ENCODE data around the gene POLR2J.
"Not testable (repeated sequence)": the region's sequence is repeated elsewhere in the genome, so short reads cannot be mapped to it uniquely, and the experiment has no call there.

Gene POLR2J

DNA sequence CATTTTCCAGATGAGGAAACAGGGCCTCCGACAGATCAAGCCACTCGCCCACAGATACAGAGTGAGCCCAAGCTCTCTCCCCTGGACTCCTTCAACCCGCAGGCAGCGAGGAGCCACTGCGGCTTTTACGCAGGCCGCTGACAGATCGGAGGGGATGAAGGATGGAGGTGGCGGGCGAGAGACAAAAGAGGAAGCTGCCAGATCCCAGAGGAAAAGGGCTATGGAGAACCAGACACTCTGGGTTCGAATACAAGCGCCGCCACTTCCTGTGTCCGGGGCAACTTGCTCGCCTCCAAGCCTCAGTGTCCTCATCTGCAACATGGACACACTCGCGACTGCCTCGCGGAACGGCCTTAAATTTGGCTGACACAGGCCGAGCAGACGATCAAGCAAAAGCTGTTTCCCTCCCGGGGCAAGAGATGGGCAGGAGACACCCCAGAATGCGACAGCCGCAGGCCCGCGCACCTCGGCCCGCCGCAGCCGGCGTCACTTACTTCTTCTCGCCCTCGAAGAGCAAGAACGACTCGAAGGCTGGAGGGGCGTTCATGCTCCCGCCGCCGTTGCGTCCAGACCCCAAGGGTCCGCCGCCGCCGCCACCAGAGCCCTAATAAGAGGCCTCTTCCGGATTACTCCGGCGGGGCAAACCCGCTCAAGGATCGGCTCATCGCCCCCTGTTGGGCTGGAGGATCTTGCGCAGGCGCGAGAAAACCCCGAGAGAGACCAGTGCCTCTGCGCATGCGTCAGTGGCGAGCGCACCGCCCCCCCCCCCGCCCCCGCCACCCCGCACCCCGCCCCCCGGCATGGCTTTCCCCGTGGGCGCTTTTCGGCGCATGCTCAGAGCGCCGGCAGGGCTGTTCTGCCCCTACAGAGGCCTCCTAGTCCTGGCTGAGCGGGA, at the start of gene POLR2J:
TSS of gene POLR2J (minus strand) at position 609 of the 895 bp plus-strand sequence. CDS start at position 547, 62 bp downstream.
- DNase-seq (ENCODE audit: low read depth in 2 of 2): peak; percentile 75 to 82

GRCh38 chr7:102527822-102528793, 49.4 kb upstream of the POLR2J start:
- DNase-seq (ENCODE audit: low read depth in 2 of 2): not testable (repeated sequence)

- DNase-seq (ENCODE audit: low read depth in 2 of 2): not testable (repeated sequence)
Observed at GRCh38 chr7:102527182-102527581, 48.5 kb upstream of the POLR2J start.

DNA sequence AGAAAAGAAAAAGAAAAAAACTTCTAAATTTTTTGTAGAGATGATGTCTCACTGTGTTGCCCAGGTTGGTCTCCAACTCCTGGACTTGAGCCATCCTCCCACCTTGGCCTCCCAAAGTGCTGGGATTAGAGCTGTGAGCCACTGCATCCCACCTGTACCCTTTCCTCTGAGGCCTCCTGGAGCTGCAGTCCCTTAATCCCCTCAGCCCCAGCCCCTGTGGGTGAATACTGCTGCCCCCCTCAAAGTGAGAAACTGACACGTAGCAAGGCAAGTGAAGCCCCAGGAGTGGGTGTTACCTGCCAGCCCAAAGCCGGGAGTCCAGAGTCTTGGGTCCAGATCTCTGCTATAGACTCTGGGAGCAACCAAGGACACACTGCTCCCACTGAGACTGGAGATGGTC, 46.1 kb upstream of the POLR2J start:
- DNase-seq (ENCODE audit: low read depth in 2 of 2): not testable (repeated sequence)

GRCh38 chr7:102520797-102521196, 42.1 kb upstream of the POLR2J start:
- DNase-seq (ENCODE audit: low read depth in 2 of 2): not testable (repeated sequence)

DNA sequence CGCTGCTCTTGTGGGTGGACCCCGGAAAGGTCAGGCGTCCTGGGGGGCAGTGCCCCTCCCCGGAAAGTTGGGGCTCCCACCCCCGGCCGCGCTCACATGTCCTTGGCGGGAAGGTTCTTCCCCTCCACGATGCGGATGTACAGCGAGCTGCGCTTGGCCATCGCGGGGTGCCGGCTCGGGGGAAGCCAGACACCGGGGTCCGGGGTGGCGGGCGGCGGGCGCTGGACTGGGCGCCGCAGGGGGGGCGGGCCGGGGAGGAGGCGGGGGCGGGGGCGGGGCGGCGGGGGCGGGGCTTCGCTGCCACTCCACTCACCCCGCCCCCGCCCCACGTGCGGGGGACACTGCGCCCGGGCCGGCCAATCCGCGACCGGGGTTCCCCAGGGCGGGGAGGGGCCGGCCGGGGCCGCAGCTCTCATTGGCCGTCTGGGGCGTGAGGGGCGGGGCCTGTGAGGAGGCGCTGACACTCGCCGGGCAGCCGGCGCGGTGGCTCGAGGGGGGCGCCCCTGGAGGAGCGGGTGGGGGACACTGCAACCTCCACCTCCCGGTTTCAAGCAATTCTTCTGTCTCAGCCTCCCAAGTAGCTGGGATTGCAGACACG, 38.9 kb upstream of the POLR2J start, which contains the start of gene RASA4B:
TSS of gene RASA4B (minus strand) at position 228 of the 598 bp plus-strand sequence. CDS start at position 161, 67 bp downstream.
- DNase-seq (ENCODE audit: low read depth in 2 of 2): not testable (repeated sequence)

- not testable (repeated sequence) for DNase-seq (ENCODE audit: low read depth in 2 of 2)
Observed at GRCh38 chr7:102516951-102517350, 38.2 kb upstream of the POLR2J start.

GRCh38 chr7:102515889-102516288, 37.2 kb upstream of the POLR2J start:
- DNase-seq (ENCODE audit: low read depth in 2 of 2): not testable (repeated sequence)

GRCh38 chr7:102514881-102515721, 36.4 kb upstream of the POLR2J start:
- DNase-seq (ENCODE audit: low read depth in 2 of 2): not testable (repeated sequence)

DNA sequence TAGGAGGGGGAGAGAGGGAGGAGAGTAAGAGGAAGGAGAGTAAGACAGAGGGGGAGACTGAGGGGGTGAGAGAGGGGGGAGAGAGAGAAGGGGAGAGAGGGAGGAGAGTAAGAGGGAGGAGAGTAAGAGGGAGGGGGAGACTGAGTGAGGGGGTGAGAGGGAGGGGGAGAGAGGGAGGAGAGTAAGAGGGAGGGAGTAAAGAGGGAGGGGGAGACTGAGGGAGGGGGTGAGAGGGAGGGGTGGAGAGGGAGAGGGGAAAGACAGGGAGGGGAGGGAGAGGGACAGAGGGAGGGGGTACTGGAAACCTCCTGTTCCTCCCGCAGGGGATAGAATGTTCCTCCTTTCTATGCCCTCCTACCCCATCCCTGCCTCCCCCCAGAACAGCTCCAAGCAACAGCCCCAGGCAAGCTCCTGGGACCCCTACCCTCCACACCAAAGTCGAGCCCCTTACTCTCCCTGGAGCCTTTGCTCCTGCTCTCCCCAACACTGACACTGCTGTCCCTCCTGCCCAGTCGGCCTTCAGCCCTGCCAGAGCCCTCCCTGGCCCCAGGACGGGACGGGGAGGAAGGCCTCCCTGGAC, 34.0 kb upstream of the POLR2J start:
- not testable (repeated sequence) for DNase-seq (ENCODE audit: low read depth in 2 of 2)

GRCh38 chr7:102511860-102512522, 33.3 kb upstream of the POLR2J start:
- DNase-seq (ENCODE audit: low read depth in 2 of 2): not testable (repeated sequence)

- not testable (repeated sequence) for DNase-seq (ENCODE audit: low read depth in 2 of 2)
Observed at GRCh38 chr7:102510575-102510974, 31.9 kb upstream of the POLR2J start.

DNA sequence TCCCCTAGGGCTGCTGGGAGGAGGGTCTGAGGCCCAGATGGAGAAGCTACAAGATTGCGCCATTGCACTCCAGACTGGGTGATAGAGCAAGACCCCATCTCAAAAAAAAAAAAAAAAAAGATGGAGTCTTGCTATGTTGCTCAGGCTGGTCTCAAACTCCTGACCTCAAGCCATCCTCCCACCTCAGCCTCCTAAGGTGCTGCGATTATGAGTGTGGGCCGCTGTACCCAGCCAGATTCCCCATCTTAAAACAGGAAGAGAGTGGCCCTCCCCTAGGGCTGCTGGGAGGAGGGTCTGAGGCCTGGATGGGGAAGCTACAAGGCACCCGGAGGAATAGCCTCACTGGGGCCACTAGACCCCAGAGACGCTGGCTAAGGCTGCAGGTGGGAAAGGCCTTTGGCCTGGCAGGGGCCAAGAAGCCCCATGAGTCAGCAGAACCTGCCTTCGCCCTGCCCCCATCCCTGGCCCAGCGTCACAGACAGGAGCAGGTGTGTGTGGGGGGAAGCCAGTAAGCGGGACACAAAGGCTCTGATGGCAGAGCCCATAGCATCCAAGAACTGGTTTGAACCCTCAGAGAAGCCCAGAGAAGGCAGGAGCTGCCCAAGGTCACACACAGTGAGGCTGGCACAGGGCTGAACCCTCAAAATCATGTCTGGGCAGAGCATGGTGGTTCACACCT, 28.8 kb upstream of the POLR2J start:
- DNase-seq (ENCODE audit: low read depth in 2 of 2): not testable (repeated sequence)

GRCh38 chr7:102505298-102506185, 26.8 kb upstream of the POLR2J start:
- not testable (repeated sequence) for DNase-seq (ENCODE audit: low read depth in 2 of 2)

- not testable (repeated sequence) for DNase-seq (ENCODE audit: low read depth in 2 of 2)
Observed at GRCh38 chr7:102503141-102503540, 24.4 kb upstream of the POLR2J start.

DNA sequence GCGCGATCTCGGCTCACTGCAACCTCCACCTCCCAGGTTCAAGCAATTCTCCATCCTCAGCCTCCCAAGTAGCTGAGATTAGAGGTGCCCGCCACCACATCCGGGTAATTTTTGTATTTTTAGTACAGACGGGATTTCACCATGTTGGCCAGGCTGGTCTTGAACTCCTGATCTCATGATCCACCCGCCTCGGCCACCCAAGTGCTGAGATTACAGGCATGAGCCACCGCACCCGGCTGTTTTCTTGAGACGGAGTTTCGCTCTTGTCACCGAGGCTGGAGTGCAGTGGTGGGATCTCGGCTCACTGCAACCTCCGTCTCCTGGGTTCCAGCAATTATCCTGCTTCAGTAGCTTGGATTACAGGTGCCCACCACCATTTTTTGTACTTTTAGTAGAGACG, 19.6 kb upstream of the POLR2J start:
- not testable (repeated sequence) for DNase-seq (ENCODE audit: low read depth in 2 of 2)

DNA sequence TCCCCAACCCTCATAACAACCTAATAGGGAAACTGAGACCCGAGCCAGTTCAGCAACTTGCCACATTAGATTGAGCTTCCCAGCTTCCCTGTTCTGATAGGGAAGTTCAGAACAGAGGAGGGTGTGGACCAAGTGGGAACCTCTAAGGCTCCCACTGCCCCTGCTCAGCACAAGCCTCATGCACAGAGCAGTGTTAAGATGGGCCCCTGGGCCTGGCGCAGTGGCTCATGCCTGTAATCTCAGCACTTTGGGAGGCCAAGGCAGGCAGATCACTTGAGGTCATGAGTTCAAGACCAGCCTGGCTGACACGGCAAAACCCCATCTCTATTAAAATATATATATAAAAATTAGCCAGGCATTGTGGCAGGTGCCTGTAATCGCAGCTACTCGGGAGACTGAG, 18.6 kb upstream of the POLR2J start:
- DNase-seq (ENCODE audit: low read depth in 2 of 2): not testable (repeated sequence)

GRCh38 chr7:102496861-102497260, 18.1 kb upstream of the POLR2J start:
- not testable (repeated sequence) for DNase-seq (ENCODE audit: low read depth in 2 of 2)

Data from stimulated activated CD4-positive, alpha-beta T cell treated with anti-CD3 and anti-CD28 coated beads, Interleukin-4, amount 100 ng/mL, for 48 hours (primary cell).